Skin of body (tissue), 2 donors: ENCODE data around the gene NOD1. TPM values are rescaled to one million over a fixed set of nuclear protein-coding genes. Genes with fewer than 3 reads are reported as not detected.

ENCODE experiments used
- DNase-seq: peaks from one replicate; lab custom pipeline; 2025; lab: John Stamatoyannopoulos, UW
- total RNA-seq: library from RNA; depleted of rRNA; stranded (reverse); fragments of >200 nt; gene quantifications from one replicate; pipeline ENCODE4 v1.2.3, GENCODE V29; 2014

The NOD1 gene
- total RNA-seq, 1 donor from 2014 or later = 12.8 TPM

DNA sequence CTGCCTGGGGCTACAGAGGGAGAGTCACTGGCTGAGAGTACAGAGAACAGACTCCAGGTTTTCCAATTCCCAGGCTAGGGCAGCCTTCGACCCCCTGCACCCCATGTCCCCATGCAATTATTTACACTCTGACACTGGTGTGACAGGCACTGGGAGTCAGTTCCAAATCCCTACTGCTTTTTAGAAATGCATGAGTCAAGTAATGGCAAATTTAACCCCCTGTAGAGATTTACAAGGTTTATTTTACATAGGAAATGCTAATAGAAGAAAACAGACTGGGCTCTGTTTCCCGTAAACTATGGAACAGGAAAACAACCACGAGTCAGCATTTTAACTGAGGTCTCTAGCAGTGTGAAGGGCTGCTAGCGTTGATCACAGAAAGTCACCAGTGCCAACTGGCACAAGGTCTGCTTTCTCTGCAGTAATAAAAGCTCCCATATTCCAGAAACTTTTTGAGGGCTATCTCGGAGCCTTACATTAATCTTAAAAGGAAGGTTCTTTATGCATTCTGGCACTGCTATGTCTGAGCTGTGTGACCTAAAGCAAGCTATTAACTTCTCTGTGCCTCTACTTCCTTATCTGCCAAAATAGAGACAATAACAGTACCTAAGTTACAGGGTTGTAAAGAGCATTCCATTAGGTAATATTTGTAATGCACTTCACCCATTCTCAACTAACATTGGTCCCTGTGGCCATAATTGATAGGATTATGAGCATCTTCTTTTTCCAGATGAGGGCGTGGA lies 28.2 kb downstream of the NOD1 start:
- DNase-seq = no peak

DNA sequence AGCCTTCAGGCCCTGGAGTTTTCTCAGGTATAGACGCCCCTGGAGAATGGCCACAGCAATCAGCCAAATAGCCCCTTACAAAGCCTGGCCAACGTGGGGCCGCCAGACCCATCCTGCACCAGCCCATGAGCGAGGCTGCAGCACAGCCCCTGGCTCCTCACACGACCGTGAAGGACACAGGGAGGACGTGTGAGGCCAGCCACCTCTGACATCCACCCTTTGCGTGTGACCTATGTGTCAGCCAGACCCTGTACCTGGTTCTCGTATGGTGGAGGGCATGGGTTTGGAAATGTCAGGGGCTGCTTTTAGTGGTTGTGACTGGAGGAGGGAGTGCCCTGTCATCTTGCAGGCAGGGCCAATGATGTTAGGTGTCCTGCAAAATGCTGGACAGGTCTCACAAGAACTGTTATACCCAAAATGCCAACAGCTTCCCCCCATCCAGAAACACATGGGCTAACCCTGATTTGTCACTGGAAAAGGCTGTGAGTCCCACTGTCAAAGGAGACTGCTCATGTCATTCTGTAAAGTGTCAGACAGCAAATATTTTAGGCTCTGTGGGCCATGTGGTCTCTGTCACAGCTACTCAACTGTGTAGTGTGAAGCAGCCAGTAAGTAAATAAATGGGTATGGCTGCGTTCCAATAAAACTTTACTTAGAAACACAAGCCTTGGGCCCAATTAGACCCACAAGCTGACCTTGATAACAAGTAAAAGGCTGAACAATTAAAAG lies 30.0 kb downstream of the NOD1 start:
- no peak for DNase-seq

DNA sequence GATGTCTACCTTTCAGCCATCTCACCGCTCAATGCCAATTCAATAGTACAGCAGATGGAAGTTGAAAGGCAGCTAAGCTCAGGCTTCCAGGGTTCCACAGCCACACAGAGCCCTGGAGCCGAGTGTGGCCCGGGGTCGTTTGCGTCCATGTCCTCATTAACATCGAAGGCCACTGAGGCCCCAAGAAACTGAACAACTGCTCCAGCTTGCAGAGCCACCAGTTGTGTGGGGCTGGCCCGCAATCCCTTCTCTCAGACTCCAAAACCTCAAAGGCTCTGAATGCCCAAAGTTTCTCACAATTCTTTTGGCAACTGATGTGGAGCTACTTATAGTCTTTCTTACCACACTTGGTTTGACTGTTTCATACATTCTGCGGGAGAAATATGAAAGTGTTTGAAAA lies 31.1 kb downstream of the NOD1 start:
- no peak for DNase-seq

DNA sequence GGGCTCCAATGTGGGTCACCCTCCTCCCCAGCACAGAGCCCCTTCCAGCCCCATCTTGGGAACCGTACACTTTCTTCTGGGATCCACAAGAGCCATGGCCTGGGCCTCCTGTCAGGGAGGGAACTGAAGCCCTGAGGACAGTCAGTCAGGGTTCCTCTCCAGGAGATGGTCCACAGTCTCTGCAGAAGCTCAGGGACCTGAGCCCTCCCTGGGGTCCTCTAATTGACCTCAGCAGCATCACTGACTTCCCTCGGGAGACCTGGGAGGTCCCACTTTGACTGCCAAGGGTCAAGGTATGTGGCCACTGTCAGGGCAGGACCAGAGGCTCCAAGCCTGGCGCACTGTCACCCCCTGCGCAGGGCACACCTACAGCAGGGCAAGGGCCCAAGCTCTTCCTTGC lies 32.3 kb downstream of the NOD1 start:
- DNase-seq = no peak

DNA sequence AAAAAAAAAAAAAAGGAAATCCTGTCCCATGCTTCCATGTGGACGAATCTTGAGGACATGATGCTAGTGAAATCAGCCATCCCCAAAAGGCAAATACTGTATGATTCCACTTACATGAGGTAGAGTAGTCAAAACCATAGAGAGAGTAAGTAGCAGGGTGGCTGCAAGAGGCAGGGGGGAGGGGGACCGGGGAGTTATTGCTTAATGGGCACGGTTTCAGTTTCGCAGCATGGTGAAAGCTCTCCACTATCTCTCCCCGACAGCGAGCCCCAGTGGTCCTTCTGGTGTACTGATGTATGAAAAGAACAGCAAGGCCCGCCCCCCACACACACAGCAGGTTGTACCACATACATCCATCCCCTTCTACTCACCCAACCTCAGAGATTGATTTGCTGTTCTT lies 32.8 kb downstream of the NOD1 start:
- no peak for DNase-seq

DNA sequence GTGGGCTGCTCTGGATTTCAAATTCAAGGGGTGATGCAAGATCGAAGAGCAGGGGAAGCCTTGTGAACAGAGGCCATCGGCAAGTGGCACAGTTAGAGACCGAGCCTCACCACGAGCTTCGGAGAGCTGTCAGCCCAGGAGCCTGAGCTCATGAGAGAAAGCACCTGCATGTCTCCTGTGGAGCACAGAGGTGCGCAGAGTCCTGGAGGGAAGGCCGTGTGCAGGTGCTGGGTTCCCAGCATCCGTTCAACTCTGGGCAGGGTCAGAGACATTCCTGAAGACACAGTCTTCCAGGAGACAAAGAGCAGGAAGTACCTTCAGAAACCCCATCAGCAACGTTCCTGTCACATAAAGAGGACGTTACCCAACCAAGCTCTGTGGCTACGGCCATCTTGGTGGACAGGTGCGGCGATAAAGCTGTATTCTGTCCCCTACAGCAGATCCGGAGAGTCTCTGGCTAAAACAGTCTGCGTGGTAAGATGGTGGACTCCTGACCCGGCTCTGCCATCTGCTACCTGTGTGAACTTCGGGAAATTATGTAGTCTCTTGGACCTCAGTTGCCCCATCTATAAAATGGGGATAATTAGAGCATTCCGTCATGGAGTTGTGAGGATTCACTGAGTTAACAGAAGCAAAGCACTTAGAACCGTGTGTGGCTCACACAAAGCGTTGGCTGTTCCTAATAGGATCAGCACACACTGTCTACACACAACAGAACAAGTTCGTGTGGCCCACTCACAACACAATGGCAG lies 40.6 kb downstream of the NOD1 start:
- no peak for DNase-seq

DNA sequence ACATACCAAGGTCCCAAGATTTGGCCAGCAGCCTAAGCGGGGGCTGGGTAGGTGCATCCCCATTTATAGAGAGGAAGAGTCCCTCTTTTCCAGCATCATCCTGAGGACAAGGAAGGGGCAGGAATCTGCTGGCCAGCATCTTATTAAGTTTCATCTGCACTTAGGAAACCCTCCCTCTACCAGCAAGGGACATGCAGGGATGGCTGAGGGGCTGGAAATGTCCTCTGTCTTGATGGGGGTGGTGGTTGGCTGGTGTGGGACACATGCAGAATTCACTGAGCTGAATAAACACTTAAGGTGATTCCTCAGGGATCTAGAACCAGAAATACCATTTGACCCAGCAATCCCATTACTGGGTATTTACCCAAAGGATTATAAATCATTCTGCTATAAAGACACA lies 42.1 kb downstream of the NOD1 start:
- no peak for DNase-seq

DNA sequence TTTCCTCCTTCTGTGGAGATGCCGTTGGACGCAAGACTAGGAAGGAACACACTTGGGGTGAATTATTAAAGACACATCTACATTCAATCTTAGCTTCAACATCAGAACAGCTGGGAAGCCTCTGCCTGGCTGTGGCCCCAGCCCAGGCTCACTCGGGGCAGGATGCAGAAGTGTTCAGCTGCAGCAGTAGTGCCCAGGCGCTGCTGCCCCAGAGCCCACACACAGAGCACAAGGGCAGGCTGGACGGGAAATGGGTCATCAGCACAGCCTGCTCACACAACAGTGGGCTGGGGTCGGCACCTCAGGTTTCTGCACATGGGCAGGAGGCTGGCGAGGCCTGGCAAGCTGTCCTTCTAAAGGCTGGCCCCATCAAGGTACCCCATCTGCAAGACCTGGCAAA lies 42.5 kb downstream of the NOD1 start:
- DNase-seq = no peak

DNA sequence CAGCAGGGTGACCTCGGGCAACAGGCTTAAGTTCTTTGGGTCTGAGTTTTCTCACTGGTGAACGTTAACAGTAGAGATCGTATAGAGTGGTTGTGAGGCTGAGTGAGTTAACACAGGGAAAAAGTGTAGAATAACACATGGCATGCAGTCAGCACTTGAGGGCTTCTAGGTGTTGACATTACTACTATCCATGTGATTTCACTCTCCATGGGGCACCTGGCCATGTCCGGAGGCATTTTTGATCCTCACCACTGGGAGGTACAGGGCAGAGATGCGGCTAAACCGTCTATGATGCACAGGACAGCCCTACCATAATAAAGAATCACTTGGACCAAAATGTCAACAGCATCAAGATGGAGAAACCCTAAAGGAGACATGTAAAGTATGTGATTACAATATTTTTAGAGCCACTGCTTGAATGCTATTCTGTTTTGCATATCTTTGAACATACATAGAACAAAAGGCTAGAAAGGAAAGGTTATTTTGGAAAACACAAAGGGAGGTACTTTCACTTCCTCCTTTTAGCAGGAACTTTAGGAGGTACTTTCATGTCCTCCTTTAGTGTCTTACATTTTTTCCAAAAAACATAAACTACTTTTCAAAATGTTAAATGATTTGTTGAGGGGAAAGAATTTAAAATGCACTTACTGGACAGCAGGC lies 44.3 kb downstream of the NOD1 start:
- DNase-seq = no peak

DNA sequence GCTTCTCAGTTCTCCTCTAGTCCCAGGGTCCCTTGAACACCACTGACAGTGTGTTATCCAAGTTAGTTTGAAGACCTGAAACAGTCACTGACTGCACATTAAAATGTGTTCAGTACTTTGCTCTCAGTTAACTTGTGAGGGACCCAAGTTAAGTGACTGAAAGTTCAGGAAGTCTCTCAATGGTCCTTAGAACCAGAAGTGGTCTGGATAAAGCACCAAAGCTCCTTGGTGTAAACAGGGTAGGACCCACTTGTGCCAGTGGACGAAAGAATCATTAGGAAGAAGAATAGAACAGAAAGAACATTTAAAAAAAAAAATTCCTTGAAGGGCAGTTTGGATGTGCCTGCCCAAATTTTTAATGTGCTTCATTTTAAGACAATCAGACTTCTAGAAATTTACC lies 45.1 kb downstream of the NOD1 start:
- no peak for DNase-seq

DNA sequence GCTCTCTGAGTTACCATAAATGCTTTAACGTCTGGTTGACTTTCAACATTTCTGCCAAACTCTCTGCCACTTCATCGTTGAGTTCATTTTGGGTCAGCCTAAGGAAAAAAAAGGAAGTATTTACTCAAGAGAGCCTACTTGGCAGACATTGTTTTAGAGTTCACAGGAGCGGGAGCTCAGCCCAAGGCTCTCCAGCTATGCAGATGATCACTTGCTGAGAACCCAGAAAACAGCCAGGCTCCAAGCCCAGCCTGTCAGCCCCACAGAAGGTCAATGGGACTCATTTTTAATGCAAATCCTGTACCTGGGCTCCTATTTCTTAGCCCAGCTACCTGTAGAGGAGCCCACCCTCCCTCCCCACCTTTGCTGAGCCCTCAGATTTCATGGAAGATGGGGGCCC lies 45.5 kb downstream of the NOD1 start:
- no peak for DNase-seq

DNA sequence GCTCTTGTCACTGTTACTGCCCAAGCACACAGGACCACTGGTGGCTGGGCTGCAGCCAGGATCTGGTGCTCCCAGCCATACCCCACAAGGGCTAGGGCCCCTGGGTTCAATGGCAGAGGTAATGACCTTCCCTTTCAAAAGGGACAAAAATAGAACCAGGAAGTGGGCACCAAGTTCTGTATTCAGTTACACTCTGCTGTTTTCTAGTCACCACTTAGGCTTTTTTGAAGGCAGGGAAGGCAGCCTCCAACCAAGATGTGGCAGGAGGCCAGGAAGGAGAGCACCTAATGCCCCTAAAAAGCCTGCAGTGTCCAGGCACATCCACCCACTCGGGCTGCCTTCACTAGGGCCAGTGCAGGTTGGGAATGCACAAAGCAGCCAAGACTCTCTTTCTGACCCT lies 47.8 kb downstream of the NOD1 start:
- DNase-seq = no peak

DNA sequence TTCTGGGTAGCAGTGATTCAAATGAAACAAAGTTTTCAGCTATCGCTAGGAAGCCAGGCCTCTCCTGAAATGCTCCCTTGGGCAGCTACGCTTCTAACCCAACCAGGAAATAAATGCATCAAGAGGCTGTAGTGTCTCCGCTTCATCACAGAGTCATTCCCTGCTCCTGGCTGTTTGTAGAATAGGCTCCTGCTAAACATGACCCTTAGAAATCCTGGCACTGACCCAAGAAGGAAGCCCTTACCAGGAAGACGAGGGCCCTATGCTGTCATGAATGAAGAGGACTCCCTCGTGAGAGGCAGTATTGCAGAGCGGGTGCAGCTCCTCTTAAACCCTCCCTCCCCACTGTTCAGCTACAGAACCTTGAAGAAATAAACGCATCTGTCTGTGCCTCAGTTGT lies 48.3 kb downstream of the NOD1 start:
- no peak for DNase-seq

DNA sequence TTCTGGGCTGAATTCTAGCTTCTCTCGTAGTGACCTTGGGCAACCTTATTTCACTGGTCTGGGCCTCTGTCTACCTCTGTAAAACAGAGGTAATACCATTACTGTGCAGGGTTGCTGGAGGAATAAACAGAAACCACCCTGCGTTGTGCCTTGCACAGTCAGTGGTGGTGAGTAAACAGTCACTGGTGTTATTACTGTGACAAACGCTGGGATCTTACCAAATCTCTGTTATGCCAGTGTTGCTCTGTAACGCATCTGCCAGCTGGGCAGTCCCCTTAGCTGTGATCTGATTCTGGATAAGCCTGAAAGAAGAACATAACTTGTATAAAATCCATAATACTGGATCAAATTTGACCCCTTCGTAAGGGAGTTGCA lies 49.4 kb downstream of the NOD1 start:
- no peak for DNase-seq

DNA sequence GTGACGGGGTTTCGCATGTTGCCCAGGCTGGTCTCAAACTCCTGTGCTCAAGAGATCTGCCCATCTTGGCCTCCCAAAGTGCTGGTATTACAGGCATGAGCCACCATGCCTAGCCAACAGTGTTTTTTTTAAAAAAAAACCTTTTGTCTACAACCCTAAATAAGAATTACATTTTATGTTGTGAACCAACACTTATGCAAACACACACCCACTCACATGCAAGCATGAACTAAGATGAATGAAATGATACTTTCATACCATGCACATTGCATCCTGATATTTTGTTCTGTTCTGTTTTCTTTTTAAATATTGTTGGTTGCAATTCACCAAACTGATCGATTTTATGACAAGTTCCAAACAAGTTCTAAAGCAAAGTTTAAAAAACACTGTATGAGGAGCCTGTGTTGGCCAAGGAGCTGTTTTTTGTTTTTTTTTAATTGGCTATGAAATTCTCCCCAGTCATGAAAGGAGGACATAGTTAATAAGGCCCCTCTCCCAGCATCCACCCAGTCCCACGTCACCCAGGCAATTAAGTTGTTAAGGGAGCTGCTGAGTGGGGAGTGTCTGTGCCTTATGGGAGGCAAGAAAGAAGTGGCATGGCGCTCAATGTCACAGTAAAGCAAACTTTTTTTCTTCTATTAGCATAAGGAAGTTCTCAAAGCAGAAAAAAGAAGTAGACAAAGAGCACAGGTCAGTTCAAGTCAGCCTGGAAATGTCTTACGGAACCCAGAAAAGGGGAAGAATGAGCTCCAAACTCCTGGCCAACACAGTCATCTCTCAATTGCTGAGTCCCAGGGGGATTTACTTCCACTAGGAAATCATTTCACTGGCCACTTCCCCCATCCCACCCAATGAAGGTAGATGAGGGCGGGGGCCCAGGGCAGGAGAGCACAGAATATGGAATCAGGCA lies 50.1 kb downstream of the NOD1 start:
- DNase-seq = no peak

DNA sequence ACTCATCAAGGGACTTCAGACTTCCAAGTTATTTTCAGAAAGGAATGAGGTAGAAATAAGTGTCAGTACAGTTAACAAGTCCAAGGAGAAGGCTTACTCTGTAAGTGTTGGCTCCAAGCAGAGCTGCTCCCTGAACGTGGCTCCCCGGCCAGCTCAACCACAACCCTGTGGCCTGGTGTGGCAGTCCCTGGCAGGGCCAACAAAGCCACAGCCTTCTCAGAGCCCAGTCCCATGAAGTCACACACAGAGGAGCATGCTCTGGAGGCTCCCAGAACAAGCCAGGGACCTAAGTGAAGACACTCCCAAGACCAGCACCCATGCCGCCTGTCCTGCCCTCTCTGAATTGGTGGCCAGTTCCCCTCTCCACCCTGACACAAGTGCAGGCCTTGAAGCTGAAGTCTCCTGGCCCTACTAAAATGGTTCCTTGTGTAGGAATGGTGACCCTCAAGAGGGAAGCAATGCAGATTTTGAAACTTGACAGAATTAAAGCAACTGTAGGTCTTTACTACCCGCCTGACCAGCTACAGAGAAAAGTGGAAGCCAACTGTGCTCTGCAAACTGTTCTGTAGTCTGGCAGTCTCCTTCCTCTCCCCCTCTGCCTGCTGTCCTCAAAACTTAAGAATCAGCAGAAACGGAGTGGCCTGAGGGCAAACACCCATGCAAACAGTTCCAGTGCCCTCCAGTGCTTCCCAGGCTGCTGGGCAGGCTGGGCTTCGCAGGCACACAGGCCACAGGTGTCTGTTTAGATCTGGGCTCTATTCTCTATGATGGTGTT lies 51.1 kb downstream of the NOD1 start:
- DNase-seq = no peak

DNA sequence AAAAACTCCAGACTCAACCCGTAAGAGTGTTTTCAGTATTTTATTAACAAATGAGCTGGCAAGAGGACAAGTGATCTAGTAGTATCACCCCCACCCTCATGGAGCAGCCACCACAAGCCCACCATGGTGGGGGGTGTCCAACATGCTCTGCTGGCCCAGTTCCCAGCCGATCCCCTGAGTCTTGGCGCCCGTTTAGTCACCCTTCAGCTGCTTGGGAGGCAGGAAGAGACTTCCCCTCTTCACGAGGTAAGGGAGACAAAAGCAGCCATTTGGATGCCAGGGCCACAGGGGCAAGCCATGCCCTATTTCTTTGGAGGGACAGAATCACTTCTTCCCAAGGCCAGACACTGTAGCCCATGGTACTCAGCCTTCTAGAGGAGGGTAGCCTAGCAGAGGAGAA lies 54.1 kb downstream of the NOD1 start:
- no peak for DNase-seq

DNA sequence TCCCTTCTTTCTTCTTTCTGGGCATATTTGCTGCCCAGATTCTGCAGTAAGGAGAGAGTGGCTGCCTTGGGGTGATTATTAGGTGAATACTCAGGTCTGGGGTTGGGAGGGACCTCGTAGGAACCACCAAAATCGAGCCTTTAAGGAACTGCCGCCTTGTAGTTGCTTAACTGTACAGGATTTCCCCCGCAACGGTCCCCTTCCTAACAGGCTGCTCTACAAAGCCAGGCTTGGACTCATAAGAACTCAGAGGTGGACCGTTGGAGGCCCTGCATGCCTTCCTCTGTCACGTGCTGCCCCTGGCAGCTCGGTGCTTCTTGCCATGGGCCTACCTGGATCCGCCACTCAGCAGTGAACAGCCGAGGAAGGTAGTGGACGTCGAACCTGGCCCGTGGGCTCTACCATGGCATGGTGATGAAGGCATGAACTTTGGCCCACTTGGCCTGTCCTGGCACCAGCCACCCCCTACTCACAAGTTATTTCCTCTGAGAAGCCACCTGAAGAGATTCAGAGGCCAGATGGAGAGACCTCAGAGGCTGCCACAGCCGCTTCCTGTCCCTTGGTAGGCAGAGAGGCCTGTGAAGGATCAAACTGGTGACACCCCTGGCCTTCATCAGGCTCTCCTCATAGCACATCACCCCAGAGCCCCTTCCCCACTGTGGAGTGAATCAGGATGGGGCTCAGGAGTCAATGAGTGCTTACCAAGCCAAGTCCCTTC lies 54.6 kb downstream of the NOD1 start:
- no peak for DNase-seq

DNA sequence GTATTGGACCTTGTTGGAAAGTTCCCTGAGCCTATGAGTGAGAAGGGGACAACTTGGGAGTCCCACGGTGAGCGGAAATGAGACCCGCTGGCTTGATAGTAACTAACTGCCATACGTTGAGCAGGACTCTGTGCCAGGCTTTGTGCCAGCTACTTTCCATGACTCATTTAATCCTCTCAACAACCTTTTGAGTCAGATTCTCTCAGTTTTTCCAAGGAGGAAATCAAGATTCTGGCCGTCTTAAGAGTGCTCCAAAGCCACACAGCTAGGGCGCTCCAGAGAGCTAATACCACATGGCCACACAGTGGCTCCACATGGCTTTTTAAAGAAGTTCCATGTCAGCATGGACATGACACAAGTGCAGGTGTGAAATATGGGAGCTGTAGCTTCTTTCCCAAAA lies 55.7 kb downstream of the NOD1 start:
- no peak for DNase-seq
